Neural cell (in vitro differentiated cells): ENCODE data around the gene TYW5. TPM values are rescaled to one million over a fixed set of nuclear protein-coding genes. Genes with fewer than 3 reads are reported as not detected.

Experiments used
- H2AFZ ChIP-seq: fragments of 200-600, 300-800 bp; sonication (generic), shearing (Covaris generic); 2 replicates; pipeline ENCODE4 v1.6.0; 2014; ENCODE audit warnings: low read depth, mild to moderate bottlenecking, antibody characterized with exemption, low read length, moderate library complexity
- H3F3A ChIP-seq: fragments of 200-600 bp; shearing (Covaris generic); 2 replicates; pipeline ENCODE4 v1.6.1; 2016; ENCODE audit warnings: mild to moderate bottlenecking, moderate library complexity, mixed read lengths, antibody characterized with exemption, low read length; ENCODE audit not compliant: insufficient read depth, poor library complexity, severe bottlenecking
- H3K27ac ChIP-seq: fragments of 200-600, 300-800 bp; sonication (generic), shearing (Covaris generic); 2 replicates; pipeline ENCODE4 v1.5.1; 2014; ENCODE audit warnings: mild to moderate bottlenecking, low read length, moderate library complexity
- H3K27me3 ChIP-seq: fragments of 300-800, 200-600 bp; sonication (generic), shearing (Covaris generic); 2 replicates; pipeline ENCODE4 v1.6.0; 2014; ENCODE audit warnings: mild to moderate bottlenecking, low read depth, low read length, moderate library complexity; ENCODE audit not compliant: insufficient read depth
- H3K36me3 ChIP-seq: fragments of 300-800, 200-600 bp; sonication (generic), shearing (Covaris generic); 2 replicates; pipeline ENCODE4 v1.5.1; 2014; ENCODE audit warnings: mild to moderate bottlenecking, antibody characterized with exemption, low read length, moderate library complexity; ENCODE audit not compliant: insufficient read depth
- H3K4me2 ChIP-seq: fragments of 300-800, 200-600 bp; sonication (generic), shearing (Covaris generic); 2 replicates; pipeline ENCODE4 v1.6.0; 2014; ENCODE audit warnings: mild to moderate bottlenecking, low read length
- H3K4me3 ChIP-seq: fragments of 300-800, 200-600 bp; sonication (generic), shearing (Covaris generic); 2 replicates; pipeline ENCODE4 v1.5.1; 2014; ENCODE audit warnings: mild to moderate bottlenecking, low read length, moderate library complexity
- H3K79me2 ChIP-seq: fragments of 200-600 bp; shearing (Covaris generic); replicated peaks from 2 replicates; pipeline ENCODE4 v1.6.0; 2014; ENCODE audit warnings: mild to moderate bottlenecking, low read length, moderate library complexity; ENCODE audit not compliant: insufficient read depth
- H3K9ac ChIP-seq: fragments of 300-800, 200-600 bp; sonication (generic), shearing (Covaris generic); 2 replicates; pipeline ENCODE4 v1.6.1; 2016; ENCODE audit warnings: mild to moderate bottlenecking, low read length, mixed read lengths
- H3K9me2 ChIP-seq: fragments of 200-600 bp; shearing (Covaris generic); 2 replicates; pipeline ENCODE4 v1.6.1; 2016; ENCODE audit warnings: mild to moderate bottlenecking, low read length, mixed read lengths; ENCODE audit not compliant: insufficient read depth
- H3K9me3 ChIP-seq: fragments of 200-600, 300-800 bp; sonication (generic), shearing (Covaris generic); 2 replicates; pipeline ENCODE4 v1.6.1; 2016; ENCODE audit warnings: mild to moderate bottlenecking, mixed run types, low read length, moderate library complexity, mixed read lengths
- H4K20me1 ChIP-seq: fragments of 200-600 bp; shearing (Covaris generic); 2 replicates; pipeline ENCODE4 v1.6.1; 2016; ENCODE audit warnings: mild to moderate bottlenecking, mixed run types; ENCODE audit not compliant: insufficient read depth
- EP300 ChIP-seq: fragments of 450-650 bp; conservative IDR thresholded peaks from 2 replicates; pipeline ENCODE4 v1.6.1; 2014; ENCODE audit warnings: antibody characterized with exemption, mild to moderate bottlenecking, moderate library complexity; ENCODE audit not compliant: poor library complexity, severe bottlenecking
- EZH2 ChIP-seq: fragments of 200-600, 300-800 bp; shearing (Covaris generic), sonication (generic); IDR thresholded peaks from 2 replicates; pipeline ENCODE4 v1.6.1; 2014; ENCODE audit warnings: antibody characterized with exemption, low read length, borderline replicate concordance, mild to moderate bottlenecking; ENCODE audit not compliant: insufficient read depth, poor library complexity, severe bottlenecking
- MXI1 ChIP-seq: fragments of 450-650 bp; conservative IDR thresholded peaks from 2 replicates; pipeline ENCODE4 v1.6.1; 2014; ENCODE audit warnings: antibody characterized with exemption, mild to moderate bottlenecking; ENCODE audit not compliant: poor library complexity, severe bottlenecking
- POLR2AphosphoS5 ChIP-seq: IDR thresholded peaks from 2 replicates; pipeline ENCODE4 v1.6.1; 2012
- RAD21 ChIP-seq: fragments of 450-650 bp; conservative IDR thresholded peaks from 2 replicates; pipeline ENCODE4 v1.6.1; 2014; ENCODE audit warnings: antibody characterized with exemption, mild to moderate bottlenecking, moderate library complexity
- SMC3 ChIP-seq: fragments of 450-650 bp; conservative IDR thresholded peaks from 2 replicates; pipeline ENCODE4 v1.6.1; 2014; ENCODE audit warnings: antibody characterized with exemption, mild to moderate bottlenecking, moderate library complexity; ENCODE audit not compliant: poor library complexity
- TAF1 ChIP-seq: IDR thresholded peaks from 2 replicates; pipeline ENCODE4 v1.6.1; 2012; ENCODE audit warnings: low read depth
- polyA plus RNA-seq: library from polyadenylated mRNA; depleted of rRNA; stranded (reverse); fragments of >200 nt; gene quantifications from 2 replicates; pipeline ENCODE4 v1.2.3, GENCODE V29; 2014
- TF ChIP-seq, protein P1 (sequence below): fragments of 450-650 bp; IDR thresholded peaks from 2 replicates; pipeline ENCODE4 v1.5.1; 2014; ENCODE audit warnings: antibody characterized with exemption, mild to moderate bottlenecking, moderate library complexity; ENCODE audit not compliant: poor library complexity, severe bottlenecking
- TF ChIP-seq, protein P2 (sequence below): IDR thresholded peaks from 2 replicates; pipeline ENCODE4 v1.6.1; 2012; ENCODE audit warnings: borderline replicate concordance

TYW5 gene
- polyA plus RNA-seq, 1 donor from 2014 or later: 15.2 TPM

DNA sequence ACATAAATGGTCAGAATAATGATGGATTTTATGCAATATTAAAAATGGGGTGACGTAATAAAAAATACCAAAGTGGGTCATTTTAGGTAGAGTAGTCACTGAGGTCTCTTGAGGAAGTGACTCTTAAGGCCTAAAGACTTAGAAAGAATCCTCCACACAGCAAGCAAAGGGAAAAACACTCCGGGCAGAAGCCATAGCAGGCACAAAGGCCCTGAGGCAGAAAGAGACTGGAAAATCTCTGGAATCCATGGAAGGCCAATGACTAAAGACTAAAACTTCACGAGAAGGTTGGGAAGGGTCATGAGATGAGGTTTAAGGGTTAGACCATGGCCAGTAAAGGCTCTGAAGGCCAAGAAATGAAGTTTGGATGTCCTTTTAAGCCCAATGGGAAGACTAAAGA is 37.0 kb upstream of the TYW5 start:
- H3K36me3 ChIP-seq: no peaks in the 10 kb centered on the region
- H3K9me2 ChIP-seq: no peaks in the 10 kb centered on the region
- no peak overlapping the region for H3K9ac ChIP-seq
- H3K27me3 ChIP-seq: no peaks in the 10 kb centered on the region
- H3K4me3 ChIP-seq: no peak overlapping the region
- no peak overlapping the region for H2AFZ ChIP-seq
- TF ChIP-seq EZH2: no peak
- no peak for TF ChIP-seq POLR2AphosphoS5
- no peak for TF ChIP-seq SMC3
- no peak for TF ChIP-seq TAF1
- no peak for TF ChIP-seq EP300
- TF ChIP-seq, protein P1, sequence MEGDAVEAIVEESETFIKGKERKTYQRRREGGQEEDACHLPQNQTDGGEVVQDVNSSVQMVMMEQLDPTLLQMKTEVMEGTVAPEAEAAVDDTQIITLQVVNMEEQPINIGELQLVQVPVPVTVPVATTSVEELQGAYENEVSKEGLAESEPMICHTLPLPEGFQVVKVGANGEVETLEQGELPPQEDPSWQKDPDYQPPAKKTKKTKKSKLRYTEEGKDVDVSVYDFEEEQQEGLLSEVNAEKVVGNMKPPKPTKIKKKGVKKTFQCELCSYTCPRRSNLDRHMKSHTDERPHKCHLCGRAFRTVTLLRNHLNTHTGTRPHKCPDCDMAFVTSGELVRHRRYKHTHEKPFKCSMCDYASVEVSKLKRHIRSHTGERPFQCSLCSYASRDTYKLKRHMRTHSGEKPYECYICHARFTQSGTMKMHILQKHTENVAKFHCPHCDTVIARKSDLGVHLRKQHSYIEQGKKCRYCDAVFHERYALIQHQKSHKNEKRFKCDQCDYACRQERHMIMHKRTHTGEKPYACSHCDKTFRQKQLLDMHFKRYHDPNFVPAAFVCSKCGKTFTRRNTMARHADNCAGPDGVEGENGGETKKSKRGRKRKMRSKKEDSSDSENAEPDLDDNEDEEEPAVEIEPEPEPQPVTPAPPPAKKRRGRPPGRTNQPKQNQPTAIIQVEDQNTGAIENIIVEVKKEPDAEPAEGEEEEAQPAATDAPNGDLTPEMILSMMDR: no peak
- no peak for TF ChIP-seq RAD21
- H4K20me1 ChIP-seq: no peaks in the 10 kb centered on the region
- no peaks in the 10 kb centered on the region for H3F3A ChIP-seq
- no peaks in the 10 kb centered on the region for H3K79me2 ChIP-seq
- no peak overlapping the region for H3K27ac ChIP-seq
- H3K4me2 ChIP-seq: no peak overlapping the region
- H3K9me3 ChIP-seq: no peaks in the 10 kb centered on the region

- no peak overlapping the region for H3K4me2 ChIP-seq
- H4K20me1 ChIP-seq: no peaks in the 10 kb centered on the region
- no peak overlapping the region for H3K4me3 ChIP-seq
- TF ChIP-seq, protein P2, sequence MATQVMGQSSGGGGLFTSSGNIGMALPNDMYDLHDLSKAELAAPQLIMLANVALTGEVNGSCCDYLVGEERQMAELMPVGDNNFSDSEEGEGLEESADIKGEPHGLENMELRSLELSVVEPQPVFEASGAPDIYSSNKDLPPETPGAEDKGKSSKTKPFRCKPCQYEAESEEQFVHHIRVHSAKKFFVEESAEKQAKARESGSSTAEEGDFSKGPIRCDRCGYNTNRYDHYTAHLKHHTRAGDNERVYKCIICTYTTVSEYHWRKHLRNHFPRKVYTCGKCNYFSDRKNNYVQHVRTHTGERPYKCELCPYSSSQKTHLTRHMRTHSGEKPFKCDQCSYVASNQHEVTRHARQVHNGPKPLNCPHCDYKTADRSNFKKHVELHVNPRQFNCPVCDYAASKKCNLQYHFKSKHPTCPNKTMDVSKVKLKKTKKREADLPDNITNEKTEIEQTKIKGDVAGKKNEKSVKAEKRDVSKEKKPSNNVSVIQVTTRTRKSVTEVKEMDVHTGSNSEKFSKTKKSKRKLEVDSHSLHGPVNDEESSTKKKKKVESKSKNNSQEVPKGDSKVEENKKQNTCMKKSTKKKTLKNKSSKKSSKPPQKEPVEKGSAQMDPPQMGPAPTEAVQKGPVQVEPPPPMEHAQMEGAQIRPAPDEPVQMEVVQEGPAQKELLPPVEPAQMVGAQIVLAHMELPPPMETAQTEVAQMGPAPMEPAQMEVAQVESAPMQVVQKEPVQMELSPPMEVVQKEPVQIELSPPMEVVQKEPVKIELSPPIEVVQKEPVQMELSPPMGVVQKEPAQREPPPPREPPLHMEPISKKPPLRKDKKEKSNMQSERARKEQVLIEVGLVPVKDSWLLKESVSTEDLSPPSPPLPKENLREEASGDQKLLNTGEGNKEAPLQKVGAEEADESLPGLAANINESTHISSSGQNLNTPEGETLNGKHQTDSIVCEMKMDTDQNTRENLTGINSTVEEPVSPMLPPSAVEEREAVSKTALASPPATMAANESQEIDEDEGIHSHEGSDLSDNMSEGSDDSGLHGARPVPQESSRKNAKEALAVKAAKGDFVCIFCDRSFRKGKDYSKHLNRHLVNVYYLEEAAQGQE: no peak
- TF ChIP-seq, protein P1: no peak
- no peak for TF ChIP-seq TAF1
- no peak for TF ChIP-seq EZH2
- no peak for TF ChIP-seq MXI1
- no peak for TF ChIP-seq POLR2AphosphoS5
- no peak for TF ChIP-seq EP300
- no peak for TF ChIP-seq RAD21
- TF ChIP-seq SMC3: no peak
- no peaks in the 10 kb centered on the region for H3K9me2 ChIP-seq
- H2AFZ ChIP-seq: no peak overlapping the region
- no peaks in the 10 kb centered on the region for H3K27me3 ChIP-seq
- no peaks in the 10 kb centered on the region for H3K79me2 ChIP-seq
- no peak overlapping the region for H3K9ac ChIP-seq
- no peaks in the 10 kb centered on the region for H3K9me3 ChIP-seq
- no peak overlapping the region for H3K27ac ChIP-seq
- no peaks in the 10 kb centered on the region for H3K36me3 ChIP-seq
- H3F3A ChIP-seq: no peaks in the 10 kb centered on the region
Observed at GRCh38 chr2:199991691-199992090, 36.4 kb upstream of the TYW5 start.
